Neural progenitor cell (in vitro differentiated cells): ENCODE data around the gene KCNMA1.

ENCODE experiments used
- EZH2 ChIP-seq: fragments of 200-600 bp; sonication (generic); IDR thresholded peaks from 2 replicates; pipeline ENCODE4 v1.6.1; 2017; ENCODE audit warnings: antibody characterized with exemption, mild to moderate bottlenecking, moderate library complexity
- TF ChIP-seq, protein P1 (sequence below): fragments of 200-600 bp; sonication (generic); IDR thresholded peaks from 2 replicates; pipeline ENCODE4 v1.5.1; 2017; ENCODE audit warnings: antibody characterized with exemption, mild to moderate bottlenecking

DNA sequence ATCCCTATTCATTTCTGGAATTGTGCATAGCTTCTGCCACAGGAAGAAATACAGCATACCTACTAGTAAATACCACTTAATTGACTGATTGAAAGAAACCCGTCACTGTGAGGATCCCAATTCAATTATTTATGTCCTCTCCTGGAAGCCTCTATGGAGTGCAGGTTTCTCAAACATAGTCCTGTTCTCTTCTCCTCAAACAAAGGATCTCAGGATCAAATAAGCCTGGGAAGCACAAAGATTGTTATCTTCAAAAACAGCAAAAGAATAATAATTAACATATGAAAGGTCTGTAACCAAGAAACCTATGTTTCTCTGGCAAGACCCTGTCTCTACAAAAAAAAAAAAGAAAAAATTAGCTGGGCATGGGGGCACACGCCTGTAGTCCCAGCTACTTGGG lies 127.3 kb downstream of the KCNMA1 start:
- TF ChIP-seq, protein P1, sequence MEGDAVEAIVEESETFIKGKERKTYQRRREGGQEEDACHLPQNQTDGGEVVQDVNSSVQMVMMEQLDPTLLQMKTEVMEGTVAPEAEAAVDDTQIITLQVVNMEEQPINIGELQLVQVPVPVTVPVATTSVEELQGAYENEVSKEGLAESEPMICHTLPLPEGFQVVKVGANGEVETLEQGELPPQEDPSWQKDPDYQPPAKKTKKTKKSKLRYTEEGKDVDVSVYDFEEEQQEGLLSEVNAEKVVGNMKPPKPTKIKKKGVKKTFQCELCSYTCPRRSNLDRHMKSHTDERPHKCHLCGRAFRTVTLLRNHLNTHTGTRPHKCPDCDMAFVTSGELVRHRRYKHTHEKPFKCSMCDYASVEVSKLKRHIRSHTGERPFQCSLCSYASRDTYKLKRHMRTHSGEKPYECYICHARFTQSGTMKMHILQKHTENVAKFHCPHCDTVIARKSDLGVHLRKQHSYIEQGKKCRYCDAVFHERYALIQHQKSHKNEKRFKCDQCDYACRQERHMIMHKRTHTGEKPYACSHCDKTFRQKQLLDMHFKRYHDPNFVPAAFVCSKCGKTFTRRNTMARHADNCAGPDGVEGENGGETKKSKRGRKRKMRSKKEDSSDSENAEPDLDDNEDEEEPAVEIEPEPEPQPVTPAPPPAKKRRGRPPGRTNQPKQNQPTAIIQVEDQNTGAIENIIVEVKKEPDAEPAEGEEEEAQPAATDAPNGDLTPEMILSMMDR: no peak
- no peak for TF ChIP-seq EZH2
